ENCODE data around the gene SGO2. TPM values are rescaled to one million over a fixed set of nuclear protein-coding genes. Genes with fewer than 3 reads are reported as not detected.
"Not testable (repeated sequence)": the region's sequence is repeated elsewhere in the genome, so short reads cannot be mapped to it uniquely, and the experiment has no call there.

The SGO2 gene
- total RNA-seq, 1 donor from 2014 or later: 26.0 TPM

DNA sequence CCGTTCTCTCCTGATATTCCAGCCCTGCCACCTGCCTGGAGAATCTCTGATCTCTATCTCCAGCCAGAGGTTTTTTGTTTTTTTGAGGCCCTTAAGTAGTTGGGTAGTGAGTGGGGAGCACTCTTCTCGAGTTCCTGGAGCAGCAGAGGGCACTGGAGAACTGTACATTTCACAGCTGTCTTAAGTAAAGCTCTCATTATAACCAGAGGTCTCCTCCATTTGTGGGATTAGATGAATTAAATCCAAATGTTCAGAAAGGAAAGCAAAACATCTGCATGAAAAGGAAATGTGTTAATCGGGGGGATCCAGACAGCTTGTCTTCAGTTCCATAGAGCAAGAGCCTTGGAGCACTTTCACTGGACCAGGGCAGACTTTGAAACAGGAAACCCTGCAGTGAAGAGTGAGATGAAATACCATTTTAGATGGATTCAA lies 92.6 kb downstream of the SGO2 start:
- intact Hi-C loops (cut with micrococcal nuclease): loop anchor here (5.0 kb wide), 1 partner anchor 84 kb away; no protein-coding TSS in a partner anchor

DNA sequence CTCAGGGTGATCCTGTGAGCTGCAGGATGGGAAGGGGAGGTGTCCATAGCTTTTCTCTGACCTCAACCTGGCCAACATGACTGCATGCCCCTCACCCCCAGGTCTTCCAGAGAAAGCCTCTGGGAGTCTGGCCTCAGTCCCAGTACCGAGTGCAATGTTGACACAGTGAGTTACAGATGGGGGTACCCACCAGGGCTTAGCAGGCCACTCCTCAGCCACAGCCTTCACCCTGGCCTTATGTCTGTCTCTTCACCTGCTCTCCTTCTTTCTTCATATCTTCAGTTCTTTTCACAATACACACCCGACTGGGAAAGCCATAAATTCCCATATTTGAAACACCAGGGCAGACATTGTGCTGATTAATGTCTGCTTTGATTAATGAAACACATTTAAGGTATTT lies 93.3 kb downstream of the SGO2 start:
- intact Hi-C loops (cut with micrococcal nuclease): loop anchor here (5.0 kb wide), 1 partner anchor 83 kb away; no protein-coding TSS in a partner anchor

- intact Hi-C loops (cut with micrococcal nuclease): no loop called here
Observed at GRCh38 chr2:200620606-200621390, 94.8 kb downstream of the SGO2 start.

GRCh38 chr2:200622106-200622505 lies 96.1 kb downstream of the SGO2 start:
- intact Hi-C loops (cut with micrococcal nuclease): no loop called here

DNA sequence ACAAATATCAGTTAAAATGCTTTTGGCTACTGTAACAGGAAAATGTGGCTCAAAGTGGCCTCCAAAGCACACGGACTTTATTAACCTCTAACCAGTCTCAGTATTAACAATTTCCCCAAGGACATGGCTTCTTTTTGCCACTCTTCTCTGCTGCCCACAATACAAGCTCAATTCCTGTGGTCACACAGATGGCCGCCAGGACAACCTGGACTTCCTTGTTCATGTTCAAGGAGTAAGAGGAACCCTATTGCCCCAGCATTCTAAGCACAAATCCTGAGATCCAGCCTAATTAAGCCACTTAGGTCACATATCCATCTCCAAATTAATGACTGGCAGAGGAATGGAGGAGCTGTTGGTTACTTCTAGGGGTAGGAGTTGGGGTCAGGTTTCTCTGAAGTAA lies 98.0 kb downstream of the SGO2 start:
- intact Hi-C loops (cut with micrococcal nuclease): no loop called here

DNA sequence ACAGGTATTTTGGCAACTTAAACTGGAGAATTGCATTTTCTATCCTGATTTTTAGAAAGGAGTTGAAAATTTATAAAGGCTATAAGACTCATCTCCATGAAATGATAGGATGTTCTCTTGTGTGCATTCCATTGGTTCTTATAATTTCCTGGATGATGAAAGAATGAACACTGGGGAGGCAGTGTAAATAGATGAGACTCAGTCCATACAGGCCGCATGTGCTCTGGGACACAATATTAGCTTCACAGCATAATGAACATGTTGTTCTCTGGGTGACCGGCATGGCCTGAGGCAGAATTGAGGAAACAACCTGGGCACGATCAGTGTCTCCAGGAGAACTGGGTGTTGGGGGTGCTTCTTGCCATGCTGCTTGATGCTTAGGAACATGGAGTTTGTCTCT lies 98.7 kb downstream of the SGO2 start:
- intact Hi-C loops (cut with micrococcal nuclease): no loop called here

DNA sequence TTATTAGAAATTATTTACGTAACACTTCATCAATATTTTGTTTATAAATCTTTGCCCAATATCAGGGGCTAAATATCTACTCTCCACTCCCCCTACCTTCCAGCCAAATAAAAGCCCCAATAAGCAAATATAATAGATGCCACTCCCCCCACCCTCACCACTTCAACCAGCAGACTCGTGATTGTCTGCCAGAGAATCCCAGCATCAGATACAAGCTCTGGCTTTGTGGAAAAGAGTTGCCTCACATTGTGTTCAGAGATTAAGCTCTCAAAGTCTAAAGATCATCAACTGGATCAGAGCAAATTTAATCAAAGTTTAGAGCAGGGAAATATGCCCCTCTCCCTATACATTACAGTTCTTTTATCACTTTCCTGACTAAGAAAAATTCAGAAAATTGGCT lies 99.3 kb downstream of the SGO2 start:
- intact Hi-C loops (cut with micrococcal nuclease): no loop called here

GRCh38 chr2:200625958-200626363 lies 100.0 kb downstream of the SGO2 start:
- intact Hi-C loops (cut with micrococcal nuclease): no loop called here

DNA sequence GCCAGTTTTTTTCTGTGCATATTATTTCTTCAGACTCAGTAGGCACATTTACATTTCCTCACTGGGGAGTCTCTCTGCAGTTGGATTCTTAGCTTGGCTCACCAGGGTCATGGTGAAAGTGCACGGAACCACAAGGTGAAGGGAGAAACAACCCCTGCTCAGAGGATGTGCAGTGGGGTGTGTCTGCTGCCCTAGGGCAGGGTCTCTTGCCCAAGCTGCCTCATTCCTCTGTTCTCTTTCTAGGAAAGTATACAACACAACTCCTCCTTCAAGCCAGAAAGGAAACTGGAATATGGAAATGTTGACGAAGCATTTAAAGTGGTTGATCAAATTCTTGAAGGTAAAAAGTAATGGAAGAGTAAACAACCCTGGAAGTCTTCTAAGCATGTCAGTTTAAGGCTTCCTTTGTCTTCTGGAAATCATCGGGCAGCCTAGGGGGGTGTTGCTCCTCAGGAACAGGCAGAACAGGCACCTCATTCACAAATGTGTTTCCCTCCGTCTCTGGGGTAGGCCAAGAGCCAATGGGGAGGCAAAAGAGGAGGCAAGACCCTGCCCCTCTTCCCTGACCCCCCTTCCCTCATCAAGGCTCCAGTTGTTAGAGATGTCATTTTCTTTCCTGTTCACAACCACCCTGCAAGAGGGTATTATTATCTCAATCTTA lies 101.2 kb downstream of the SGO2 start:
- intact Hi-C loops (cut with micrococcal nuclease): no loop called here

- intact Hi-C loops (cut with micrococcal nuclease): not testable (repeated sequence)
Observed at GRCh38 chr2:200628461-200628860, 102.5 kb downstream of the SGO2 start.

DNA sequence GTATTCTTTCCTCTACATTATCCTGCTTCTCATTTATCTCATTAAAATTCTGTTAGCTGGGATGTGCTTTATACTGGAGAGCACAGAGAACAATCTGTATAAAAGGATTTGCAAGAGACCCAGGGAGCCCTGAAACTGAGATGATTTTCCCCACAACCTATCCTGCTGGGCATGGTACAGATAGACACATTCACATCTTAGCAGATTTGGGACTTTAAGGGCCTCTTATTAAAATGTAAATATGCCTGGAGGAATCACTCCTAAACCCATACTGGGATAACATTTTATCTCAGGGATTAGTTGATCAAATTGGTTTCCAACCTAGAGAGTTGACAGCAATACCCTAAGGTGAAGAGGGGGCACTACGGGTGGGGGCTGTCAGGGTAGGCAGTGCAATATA lies 105.3 kb downstream of the SGO2 start:
- intact Hi-C loops (cut with micrococcal nuclease): no loop called here

Other genes starting within 250 kb of the SGO2 start
- 44.2 and 45.4 TPM in 2 replicates for gene SPATS2L, start 219.5 kb upstream of the SGO2 start, total RNA-seq
- 16.2 and 17.4 TPM in 2 replicates for gene KCTD18, start 16.1 kb upstream of the SGO2 start, total RNA-seq
- 0.32 and 0.34 TPM in 2 replicates for gene AOX1, start 59.8 kb downstream of the SGO2 start, total RNA-seq